ENCODE measurements around the gene PPP4C.
A peak's percentile ranks its signal among the peaks of the same experiment; 100 is the strongest.
"Not testable (repeated sequence)": the region's sequence is repeated elsewhere in the genome, so short reads cannot be mapped to it uniquely, and the experiment has no call there.

Gene PPP4C

DNA sequence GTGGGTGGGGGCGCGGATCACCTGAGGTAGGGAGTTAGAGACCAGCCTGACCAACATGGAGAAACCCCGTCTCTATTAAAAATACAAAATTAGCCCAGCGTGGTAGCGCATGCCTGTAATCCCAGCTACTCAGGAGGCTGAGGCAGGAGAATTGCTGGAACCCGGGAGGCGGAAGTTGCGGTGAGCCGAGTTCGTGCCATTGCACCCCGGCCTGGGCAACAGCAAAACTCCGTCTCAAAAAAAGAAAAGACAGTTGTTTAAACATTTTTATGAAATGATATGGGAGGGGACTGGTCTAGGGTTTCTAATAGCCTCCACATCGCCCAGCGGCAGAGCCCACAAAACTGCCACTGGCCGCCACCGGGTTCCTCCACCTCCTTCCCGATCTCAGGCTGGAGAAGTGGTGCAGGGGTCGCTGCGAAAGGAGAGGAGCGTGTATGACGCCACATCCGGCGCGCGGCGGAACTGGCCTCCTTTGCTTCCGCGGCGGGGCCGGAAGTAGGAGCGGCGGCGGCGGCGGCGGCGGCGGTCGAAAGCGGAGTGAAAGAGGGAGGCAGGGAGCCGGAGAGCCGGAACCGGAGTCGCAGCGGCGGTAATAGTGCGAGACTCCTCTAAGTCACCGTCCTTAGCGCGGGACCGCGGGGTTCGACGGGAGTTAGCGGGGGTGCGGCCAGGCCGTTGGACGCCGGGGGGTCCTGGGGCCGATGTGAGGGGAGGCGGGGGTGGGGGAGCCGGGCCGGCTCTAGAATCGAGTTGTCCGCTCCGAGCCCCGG lies at the start of gene PPP4C:
Gene PPP4C, plus strand, starts transcription at position 492 of the 773 bp plus-strand sequence. CDS start 384 bp downstream, outside the sequence.
- peak; percentile 82 to 83 for DNase-seq (ENCODE audit: low read depth in 2 of 2, low spot score in 1 of 2)

DNA sequence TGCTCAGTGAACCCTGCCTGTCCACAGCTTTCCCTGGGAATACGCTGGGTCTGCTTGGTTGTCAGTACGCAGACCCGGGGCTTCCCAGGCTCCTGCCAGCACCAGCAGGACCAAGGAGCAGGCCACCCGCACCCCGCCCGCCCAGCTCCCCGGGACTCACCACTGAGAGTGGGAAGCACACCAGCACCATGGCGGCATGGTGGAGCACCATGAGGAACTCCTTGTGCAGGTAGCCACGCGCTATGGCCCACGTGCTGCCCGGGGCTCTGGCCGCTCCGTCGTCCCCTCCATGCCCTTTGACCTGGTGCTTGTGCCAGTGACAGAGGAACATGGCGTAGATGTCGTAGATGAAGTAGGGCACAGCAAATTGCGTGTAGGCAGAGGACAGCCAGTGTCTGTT lies 49.3 kb upstream of the PPP4C start:
- no peak for DNase-seq (ENCODE audit: low read depth in 2 of 2, low spot score in 1 of 2)

DNA sequence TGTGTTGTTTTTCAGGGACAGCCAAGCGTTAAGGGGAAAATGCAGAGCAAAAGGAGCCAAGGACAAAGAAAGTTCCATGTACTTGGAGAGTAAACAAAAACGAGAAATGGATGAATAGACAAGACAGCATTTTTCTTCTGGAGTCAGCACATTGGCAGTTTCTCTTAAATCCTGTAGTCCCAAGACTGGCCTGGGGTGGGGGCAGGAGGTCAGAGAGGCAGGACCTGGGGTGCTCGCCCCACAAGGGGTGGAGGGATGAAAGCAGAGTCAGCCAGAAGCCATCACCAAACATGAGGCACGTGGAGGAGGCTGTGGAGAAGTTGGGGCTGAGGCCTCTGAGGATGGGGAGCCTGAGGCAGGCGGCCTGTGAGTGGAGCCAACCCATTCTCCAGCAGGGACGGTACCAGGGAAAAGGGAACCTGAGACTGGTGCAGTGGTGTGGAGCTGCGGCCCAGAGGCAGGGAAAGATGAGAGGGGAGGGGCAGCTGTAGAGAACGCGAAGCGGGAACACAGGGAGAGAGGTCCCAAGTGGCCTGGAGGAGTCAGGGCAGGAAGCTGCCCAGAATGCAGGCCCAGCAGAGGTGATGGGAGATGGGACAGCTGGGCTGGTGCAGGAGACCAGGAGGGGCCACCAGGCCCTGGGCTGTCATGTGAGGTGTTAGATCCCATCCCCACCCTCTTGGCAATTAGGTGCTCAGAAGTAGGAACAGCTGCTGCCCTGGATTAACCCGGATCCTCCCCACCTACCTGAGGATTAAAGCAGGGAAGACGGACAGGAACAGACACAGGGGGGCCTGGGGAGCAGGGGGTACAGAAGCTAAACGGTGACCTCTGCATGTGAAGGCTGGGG lies 48.0 kb upstream of the PPP4C start:
- no peak for DNase-seq (ENCODE audit: low read depth in 2 of 2, low spot score in 1 of 2)

DNA sequence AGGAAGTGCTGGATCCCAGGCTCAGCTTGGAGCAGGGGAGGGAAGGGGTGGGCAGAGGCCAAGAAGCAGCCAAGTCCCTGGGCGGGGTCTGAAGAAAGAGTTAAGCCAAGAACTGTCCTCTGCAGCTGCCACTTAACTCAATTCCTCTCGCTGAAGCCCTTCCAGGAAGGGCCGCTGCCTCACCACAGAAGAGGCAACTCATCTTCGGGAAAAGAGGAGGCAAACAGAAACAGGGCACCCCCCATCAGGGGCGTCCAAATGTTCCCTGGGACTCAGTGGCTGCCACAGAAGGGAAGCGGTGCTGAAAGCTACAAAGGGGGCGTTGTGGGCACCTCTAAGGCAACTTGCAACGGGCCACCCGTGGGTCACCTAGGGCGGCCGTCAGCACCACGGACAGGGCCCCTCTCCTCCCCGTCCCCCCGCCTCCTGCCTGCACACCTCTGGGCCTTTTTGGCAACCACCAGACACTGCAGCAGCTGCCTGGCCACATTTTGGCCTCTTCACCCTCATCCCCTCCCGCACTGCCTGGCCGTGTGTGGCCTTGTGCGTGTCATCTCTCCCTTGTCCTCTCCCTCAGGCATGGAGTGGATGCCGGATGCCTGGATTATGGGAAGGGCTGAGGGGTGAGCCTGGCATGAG lies 47.2 kb upstream of the PPP4C start:
- no peak for DNase-seq (ENCODE audit: low read depth in 2 of 2, low spot score in 1 of 2)

DNA sequence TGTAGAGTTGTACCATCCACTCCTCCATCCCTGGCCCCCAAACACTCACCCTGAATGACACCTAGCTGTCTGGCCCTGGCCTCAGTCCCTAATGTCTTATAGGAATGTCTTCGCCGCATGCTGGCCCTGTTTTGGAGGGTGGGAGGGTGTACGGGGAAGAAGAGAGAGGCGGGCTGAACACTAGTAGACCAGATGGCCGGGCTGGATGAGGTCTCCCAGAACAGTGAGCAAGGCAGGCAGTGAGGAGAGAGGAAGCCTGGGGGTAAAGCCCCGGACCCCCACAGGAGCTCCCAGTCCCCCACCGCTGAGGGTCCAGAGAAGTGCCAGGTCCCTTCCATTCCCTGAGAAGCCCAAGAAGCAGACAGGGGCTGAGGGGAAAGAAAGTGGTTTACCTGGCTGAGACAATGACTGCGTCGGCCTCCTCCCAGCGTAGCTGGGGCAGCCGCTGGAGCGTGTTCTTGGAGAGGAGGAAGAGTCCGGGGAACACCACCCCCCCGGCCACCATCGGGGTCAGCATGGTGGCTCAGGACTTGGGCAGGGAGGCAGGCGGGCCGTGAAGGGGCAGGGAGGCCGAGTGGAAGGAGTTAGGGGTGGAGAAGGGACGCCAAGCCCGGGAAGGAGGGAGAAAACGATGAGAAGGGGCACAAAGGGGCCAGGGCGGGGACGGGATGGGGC lies 45.6 kb upstream of the PPP4C start:
- no peak for DNase-seq (ENCODE audit: low read depth in 2 of 2, low spot score in 1 of 2)

DNA sequence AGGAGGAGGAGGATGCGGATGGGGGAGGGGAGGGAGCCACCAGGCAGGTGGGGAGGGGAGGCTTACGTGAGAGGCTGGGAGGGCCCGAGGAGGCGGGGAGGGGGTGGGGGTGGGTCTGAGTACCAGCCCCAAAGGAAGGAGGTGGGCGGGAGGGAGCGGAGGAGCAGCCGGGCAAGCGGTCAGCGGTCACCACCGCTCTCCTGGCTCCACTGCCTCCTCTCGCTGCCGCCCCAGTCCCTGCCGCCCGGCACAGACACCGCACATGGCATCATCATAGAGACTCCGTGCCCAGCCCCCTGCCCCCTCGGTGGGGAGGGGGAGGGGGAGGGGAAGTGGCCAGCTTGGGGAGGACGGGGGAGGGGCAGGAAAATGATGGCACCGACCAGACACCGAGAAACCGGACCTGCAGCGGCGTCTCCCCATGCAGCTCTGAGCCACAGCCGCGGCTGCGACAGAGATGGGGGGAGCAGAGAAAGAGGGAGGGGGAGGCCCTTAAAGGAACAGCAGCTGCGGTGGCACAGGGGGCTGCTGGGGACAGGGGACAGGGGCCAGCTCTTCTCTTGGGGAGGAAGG lies 44.9 kb upstream of the PPP4C start, which contains the start of gene TLCD3B:
Gene TLCD3B, minus strand, starts transcription at position 431 of the 573 bp plus-strand sequence. CDS start 744 bp downstream, outside the sequence.
- no peak for DNase-seq (ENCODE audit: low read depth in 2 of 2, low spot score in 1 of 2)

DNA sequence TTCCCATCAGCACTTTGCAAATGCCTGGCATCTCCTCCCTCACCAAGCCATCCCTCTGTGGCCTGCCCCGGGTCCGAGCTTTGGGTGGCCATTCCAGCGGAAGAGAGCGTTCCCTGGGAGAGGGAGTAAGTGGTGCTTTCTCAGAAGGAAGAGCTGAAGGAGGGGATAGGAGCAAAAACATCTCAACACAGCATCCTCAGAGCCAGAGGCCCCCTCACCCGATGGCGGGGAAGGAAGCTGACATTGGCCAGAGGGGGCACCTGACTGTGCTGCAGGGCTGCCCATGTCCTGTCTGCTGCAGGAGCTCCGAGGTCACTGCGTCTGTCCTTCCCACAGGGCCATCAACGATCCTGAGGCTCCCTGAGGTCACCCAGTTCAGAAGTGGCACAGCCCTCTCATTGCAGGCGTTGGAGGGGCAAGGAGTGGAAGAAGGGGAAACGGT lies 44.3 kb upstream of the PPP4C start:
- DNase-seq (ENCODE audit: low read depth in 2 of 2, low spot score in 1 of 2), result no peak

DNA sequence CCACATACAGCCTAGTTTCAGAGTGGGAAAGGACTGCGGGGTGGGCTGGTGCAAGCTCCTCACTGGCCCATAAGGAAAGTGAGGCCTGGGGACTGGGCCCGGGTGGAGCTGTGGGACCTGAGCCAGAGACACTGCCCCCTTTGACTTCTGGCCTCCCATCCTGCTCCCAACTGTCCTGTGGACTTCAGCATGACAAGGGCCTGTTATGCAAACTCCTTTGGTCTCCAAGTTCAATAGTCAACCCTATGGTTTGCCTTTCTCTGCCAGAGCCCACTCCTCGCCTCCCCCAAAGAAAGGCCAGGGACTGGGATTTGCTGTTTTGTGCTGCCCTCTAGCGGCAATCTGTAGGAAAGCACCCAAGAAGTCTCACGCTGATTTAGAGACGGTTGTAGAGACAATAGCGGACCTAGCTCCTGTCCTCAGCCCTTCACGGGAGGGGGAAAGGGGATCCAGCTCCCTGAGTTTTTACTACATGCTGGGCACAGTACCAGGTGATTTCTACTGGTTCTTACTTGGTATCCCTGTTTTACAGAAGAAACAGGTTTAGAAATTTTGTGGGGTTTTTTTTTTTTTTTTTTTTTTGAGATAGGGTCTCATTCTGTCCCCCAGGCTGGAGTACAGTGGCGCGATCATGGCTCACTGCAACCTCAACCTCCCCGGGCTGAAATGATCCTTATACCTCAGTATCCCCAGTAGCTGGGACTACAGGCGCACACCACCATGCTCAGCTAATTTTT lies 43.5 kb upstream of the PPP4C start:
- DNase-seq (ENCODE audit: low read depth in 2 of 2, low spot score in 1 of 2), result peak in 1 of 2 donors; percentile 28

DNA sequence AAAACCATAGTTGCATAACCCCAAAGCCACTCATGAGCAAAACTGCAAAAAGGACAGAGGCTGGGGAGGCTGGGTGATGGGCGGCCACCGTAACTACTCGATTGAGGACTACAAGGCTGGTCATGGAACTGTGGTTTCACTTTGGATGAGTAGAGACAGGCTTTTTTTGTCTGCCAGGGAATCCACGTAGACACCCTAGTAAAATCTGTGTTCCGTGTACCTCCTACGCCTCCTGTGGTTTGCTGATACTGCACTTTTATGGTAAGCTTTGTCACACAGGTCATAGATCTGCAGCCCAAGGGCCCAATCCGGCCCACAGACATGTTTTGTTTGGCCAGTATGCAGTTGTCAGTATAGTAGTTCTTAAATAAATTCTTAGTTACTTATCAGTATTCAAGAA lies 42.5 kb upstream of the PPP4C start:
- DNase-seq (ENCODE audit: low read depth in 2 of 2, low spot score in 1 of 2), result no peak

DNA sequence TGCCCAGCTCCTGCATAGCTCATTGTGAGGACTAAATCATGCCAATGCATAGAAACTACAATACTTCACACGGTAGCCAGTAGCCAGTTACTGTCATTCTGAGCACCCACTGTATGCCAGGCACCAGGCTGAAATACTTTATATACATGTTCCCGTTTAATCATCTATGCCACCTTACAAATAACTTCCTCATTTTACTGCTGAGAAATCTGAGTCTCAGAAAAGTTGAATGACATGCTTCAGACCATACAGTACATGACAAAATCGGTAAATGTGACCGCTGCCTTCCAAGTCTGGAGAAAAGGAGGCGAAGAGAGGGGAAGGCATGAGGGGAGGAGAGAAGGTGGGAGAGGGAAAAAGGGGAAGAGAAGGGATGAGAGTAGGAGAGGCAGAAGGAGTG lies 35.6 kb upstream of the PPP4C start:
- DNase-seq (ENCODE audit: low read depth in 2 of 2, low spot score in 1 of 2), result no peak

DNA sequence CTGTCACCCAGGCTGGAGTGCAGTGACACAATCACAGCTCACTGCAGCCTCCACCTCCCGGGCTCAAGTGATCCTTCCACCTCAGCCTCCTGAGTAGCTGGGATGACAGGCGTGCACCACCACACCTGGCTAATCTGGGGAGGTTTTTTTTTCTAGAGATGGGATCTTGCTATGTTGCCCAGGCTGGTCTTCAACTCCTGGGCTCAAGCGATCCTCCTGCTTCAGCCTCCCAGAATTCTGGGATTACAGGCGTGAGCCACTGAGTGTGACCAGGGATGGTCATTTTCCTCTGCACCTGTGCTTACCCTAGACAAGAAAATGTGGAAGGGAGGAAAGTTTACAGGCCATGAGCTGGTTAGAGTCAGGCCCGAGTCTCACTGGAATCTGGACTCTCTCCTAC lies 35.1 kb upstream of the PPP4C start:
- not testable (repeated sequence) for DNase-seq (ENCODE audit: low read depth in 2 of 2, low spot score in 1 of 2)

DNA sequence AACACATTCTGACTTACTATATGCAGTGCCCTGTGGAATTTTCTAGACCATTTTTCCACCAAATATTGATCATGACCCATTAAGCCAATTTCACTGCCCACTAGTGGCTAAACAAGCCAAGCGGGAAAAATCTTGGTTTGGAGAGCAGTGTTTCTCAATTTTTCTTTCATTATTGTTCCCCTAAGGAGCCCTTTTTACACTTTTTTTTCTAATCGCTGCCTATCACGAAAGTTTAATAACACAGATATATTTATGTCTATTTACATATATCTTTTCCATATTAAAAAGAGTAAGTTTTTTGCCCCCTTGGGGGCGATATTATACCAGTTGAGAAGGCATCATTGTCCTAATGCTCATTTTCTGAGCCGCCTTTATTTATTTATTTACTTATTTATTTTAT lies 34.0 kb upstream of the PPP4C start:
- no peak for DNase-seq (ENCODE audit: low read depth in 2 of 2, low spot score in 1 of 2)

DNA sequence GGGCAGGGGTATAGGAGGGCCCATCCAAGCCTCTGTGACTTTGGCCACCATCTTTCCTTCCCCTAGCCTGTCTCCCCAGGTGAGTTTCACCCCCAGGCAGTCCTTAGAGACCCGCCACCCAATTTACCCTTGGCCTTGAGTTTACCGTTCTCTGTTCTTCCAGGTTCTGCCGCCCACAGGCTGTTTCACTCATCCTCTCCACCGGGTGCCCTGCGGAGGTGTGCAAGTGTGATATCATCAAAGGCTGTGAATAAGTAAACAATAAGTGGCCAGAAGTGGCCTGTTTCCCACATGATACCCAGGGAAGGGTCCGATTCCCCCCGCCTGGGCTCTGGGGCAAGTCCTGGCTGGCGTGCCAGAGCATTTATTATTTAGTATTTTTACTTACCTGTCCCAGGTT lies 29.6 kb upstream of the PPP4C start:
- no peak for DNase-seq (ENCODE audit: low read depth in 2 of 2, low spot score in 1 of 2)

DNA sequence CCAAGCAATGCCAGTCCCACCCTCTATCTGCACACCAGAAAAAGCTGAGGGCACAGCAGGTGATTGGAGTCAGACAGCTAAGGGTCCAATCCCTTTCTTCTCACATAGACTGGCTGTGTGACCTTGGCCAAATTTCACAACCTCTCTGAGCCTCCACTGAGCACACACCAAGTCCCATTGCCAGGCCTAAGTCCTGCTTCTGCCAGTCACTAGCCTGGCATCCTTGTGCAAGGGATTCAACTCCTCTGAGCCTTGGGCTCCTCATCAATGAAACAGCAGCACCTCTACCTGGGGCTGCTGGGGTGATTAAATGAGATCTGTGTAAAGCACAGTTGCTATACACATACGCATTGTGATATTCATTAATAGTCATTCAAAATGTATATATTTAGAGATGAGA lies 29.2 kb upstream of the PPP4C start:
- no peak for DNase-seq (ENCODE audit: low read depth in 2 of 2, low spot score in 1 of 2)

DNA sequence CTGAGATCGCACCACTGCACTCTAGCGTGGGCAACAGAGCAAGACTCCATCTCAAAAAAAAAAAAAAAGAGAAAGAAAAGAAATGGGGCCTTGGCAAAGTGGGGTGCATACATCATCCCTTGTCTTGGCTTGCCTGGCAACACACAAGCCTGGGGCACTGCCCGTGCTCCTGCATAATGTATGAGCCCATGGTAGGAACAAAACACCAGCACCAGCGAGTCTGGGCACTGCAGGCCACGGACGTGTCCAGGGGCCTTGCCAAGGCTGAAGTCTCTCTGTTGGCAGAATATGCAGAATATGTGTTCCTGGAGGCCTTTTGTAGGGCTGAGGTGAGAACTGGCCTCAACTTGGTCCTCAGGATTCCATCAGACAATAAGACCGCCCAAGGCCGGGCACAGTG lies 25.9 kb upstream of the PPP4C start:
- no peak for DNase-seq (ENCODE audit: low read depth in 2 of 2, low spot score in 1 of 2)

DNA sequence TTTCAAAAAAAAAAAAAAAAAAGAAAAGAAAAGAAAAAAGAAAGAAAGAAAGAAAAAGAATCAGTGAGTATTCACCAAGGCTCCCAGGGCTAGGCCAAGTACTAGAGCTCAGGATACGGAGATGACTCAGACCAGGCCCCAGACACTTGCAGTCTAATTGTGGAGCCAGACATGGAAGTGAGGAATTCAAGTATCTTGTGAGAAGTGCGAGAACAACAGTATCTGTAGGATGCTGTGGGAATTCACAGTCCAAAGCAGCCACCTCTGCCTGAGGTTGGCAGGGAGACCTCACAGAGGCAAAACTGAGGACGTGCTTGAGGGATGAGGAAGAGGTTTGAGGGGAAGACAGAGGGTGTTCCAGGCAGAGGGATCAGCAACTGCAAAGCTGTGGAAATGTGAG lies 24.3 kb upstream of the PPP4C start:
- DNase-seq (ENCODE audit: low read depth in 2 of 2, low spot score in 1 of 2), result no peak

DNA sequence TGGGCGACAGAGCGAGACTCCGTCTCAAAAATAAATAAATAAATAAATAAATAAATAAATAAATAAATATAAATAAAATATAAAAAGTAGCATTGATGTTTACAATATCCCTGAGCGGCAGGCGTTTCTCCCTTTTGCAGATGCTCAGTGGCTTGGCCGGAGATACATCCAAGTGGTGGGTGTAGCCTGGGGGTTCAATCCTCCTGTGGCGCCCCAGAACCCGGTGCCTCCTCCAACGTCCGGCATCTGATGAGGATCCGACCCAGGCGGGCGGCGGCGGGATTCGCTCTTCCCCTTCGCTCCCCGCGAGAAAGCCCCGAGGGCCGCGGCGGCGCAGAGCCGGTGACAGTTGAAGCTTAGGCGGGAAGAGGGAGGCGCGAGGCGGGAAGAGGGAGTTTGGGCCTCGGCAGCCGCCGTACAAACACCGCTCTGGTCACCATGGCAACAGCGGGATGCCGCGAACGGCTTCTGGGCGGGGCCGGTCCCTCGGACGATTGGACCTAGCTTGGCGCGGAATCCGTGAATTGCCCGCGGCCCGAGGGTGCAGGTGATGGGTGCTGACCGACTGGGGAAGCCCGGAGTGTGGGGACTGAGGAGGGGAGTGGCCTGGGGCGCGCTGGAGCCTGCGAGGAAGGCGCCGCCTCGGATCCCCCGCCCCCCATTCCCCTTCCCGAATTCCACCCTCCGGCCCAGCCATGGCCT lies 23.0 kb upstream of the PPP4C start:
- peak; percentile 81 to 86 for DNase-seq (ENCODE audit: low read depth in 2 of 2, low spot score in 1 of 2)

DNA sequence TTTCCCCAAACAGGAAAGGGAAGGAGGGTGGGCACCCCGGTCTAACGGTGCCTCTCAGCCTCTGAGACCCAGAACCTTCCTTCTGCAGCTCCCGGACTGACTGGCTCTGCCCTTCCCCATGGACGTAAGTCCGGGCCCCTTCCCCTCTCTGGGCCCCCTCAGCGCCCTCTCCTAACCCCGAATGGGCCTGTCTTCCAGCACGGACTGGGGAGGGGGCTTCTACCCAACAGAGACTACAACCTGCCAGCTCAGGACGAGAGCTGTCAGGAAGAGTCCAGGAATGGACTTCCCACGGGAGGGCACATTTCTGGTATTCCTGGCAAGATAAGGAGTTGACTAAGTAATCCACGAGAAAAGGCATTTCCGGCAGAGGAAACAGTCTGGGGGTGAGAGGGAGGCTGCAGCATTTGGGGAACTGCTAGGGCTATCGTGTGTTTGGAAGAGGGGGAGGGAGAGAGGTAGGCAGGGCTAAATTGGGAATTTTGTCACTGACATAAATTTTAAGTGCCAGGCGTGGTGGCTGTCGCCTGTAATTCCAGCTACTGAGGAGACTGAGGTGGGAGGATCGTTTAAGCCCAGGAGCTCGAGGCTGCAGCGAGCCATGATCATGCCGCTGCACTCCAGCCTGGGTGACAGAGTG lies 22.3 kb upstream of the PPP4C start:
- no peak for DNase-seq (ENCODE audit: low read depth in 2 of 2, low spot score in 1 of 2)

DNA sequence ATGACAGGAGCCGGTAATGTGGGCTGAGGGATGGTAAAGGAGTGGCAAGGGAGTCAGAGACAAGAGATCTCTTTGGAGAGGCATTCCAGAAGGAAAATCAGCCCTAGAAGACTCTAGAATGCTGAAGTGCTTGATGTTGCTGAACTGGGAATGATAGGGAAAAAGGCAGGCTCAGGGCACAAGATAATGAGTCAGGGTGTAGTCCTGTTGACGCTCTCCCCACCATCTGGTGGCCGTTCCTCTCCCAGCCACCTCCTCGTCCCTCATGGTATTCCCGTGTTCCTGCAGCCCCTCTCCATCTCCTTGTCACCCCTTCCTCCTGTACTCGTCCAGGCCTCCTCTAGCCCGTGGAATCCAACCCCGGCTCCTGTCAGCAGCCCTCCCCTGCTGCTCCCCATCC lies 21.3 kb upstream of the PPP4C start:
- no peak for DNase-seq (ENCODE audit: low read depth in 2 of 2, low spot score in 1 of 2)
